Activated CD4-positive, alpha-beta T cell treated with anti-CD3 and anti-CD28 coated beads for 36 hours (primary cell): ENCODE measurements around the gene PCED1B. TPM values are rescaled to one million over a fixed set of nuclear protein-coding genes. Genes with fewer than 3 reads are reported as not detected.
A peak's percentile ranks its signal among the peaks of the same experiment; 100 is the strongest.
"Not testable (repeated sequence)": the region's sequence is repeated elsewhere in the genome, so short reads cannot be mapped to it uniquely, and the experiment has no call there.

Experiments used
- ATAC-seq: fragments of 200-7000 bp; cut with Tn5 transposase; one replicate; pipeline ENCODE4 v1.10.0; 2021; ENCODE audit warnings: mild to moderate bottlenecking, moderate library complexity
- CTCF ChIA-PET: fragments of 350-600 bp; sonication (Branson Sonifier 250); formaldehyde crosslinking; loops from one replicate; lab custom pipeline; 2021; ENCODE audit warnings: antibody characterized with exemption; lab: Charles Lee
- POLR2A ChIA-PET: fragments of 350-600 bp; sonication (Branson Sonifier 250); formaldehyde crosslinking; loops from one replicate; lab custom pipeline; 2021; ENCODE audit warnings: antibody characterized with exemption, inconsistent platforms; lab: Charles Lee
- DNase-seq: peaks from one replicate; pipeline ENCODE4 v3.0.0-alpha.2; 2020
- H3K27ac Mint-ChIP-seq: one replicate; pipeline ENCODE4 v1.8.0; 2021; ENCODE audit warnings: mixed read lengths
- H3K27me3 Mint-ChIP-seq: one replicate; pipeline ENCODE4 v1.8.0; 2021; ENCODE audit warnings: mixed read lengths
- H3K36me3 Mint-ChIP-seq: one replicate; pipeline ENCODE4 v1.8.0; 2021; ENCODE audit warnings: low read depth, mixed read lengths
- H3K4me1 Mint-ChIP-seq: one replicate; pipeline ENCODE4 v1.8.0; 2021; ENCODE audit warnings: mixed read lengths
- H3K4me3 Mint-ChIP-seq: one replicate; pipeline ENCODE4 v1.8.0; 2021; ENCODE audit warnings: mild to moderate bottlenecking, moderate library complexity, mixed read lengths
- H3K9me3 Mint-ChIP-seq: one replicate; pipeline ENCODE4 v1.8.0; 2021; ENCODE audit warnings: low read depth, mixed read lengths
- intact Hi-C, 2 experiments: fragments of 100-400 bp; cut with DNase I in 1 of 2; cut with micrococcal nuclease in 1 of 2; formaldehyde crosslinking; loops; one replicate each; pipeline versions ENCODE4 v1.14.2 to v1.15.1; 2022 to 2024; cut with DNase I, micrococcal nuclease
- total RNA-seq, 2 experiments: library from RNA; stranded (reverse); gene quantifications; one replicate each; pipeline ENCODE4 v1.2.3, GENCODE V29; 2021

The PCED1B gene
- total RNA-seq, 2 experiments from 2014 or later, result 76.3 to 82.3 TPM

DNA sequence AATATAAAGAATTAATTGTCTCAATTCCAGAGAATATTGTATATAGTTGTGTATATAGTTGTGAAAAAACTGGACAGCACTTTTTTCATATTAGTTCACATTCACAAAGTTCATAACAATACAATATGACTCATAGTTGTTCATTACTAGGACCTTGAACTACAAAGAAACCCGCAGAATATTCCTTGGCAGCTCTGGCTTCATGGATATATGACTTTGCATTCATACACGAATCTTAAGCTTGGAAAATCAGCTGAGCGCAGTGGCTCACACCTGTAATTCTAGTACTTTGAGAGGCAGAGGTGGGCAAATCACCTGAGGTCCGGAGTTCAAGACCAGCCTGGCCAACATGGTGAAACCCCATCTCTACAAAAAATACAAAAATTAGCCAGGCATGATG is 38.1 kb upstream of the PCED1B start:
- no peak for ATAC-seq
- Mint-ChIP-seq H3K4me3 (no peak overlapping the region), H3K36me3 (no peaks in the 10 kb centered on the region), H3K9me3 (no peaks in the 10 kb centered on the region), H3K4me1 (peaks cover 5% of the 10 kb centered on the region), H3K27ac (no peak overlapping the region), H3K27me3 (peaks cover 2% of the 10 kb centered on the region)
- DNase-seq, result no peak
- CTCF ChIA-PET, result interaction anchor here (2.7 kb wide), 1 partner anchor 9 kb away, joined by 14 read pairs; no protein-coding TSS in a partner anchor
- POLR2A ChIA-PET, result no interaction called here
- intact Hi-C loops, result no loop called here

DNA sequence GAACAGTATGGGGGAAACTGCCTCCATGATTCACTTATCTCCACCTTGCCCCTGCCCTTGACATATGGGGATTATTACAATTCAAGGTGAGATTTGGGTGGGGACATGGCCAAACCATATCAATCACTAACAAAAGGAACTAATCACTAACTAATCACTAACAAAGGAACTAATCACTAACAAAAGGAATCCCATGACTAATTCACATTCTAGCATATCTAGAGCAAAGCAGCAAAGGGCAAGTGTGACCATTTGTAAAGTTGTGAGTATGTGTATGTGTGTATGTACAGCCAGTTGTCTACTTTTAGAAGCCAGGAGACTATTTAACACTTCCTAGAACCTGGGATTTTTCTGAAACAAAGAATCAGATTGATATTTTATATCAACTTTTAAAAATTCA is 30.9 kb upstream of the PCED1B start:
- ChIA-PET CTCF (no interaction called here), POLR2A (no interaction called here)
- ATAC-seq (no peak), DNase-seq (no peak)
- H3K27ac Mint-ChIP-seq, result no peak overlapping the region
- no peak overlapping the region for H3K4me3 Mint-ChIP-seq
- no peaks in the 10 kb centered on the region for H3K36me3 Mint-ChIP-seq
- H3K27me3 Mint-ChIP-seq, result peaks cover 2% of the 10 kb centered on the region
- intact Hi-C loops, result no loop called here
- no peaks in the 10 kb centered on the region for H3K4me1 Mint-ChIP-seq
- peaks cover 10% of the 10 kb centered on the region for H3K9me3 Mint-ChIP-seq

DNA sequence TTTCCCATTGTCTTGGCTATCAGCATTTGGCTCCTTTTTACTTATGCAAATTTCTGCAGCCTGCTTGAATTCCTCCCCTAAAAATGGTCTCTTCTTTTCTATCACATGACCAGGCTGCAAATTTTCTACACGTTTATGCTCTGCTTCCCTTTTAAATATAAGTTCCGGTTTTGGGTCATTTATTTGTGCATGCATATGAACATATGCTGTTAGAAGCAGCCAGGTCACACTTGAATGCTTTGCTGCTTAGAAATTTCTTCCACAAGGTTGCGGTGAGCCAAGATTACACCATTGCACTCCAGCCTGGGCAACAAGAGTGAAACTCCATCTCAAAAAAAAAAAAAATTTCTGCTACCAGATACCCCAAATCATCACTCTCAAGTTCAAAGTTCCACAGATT is 28.1 kb upstream of the PCED1B start:
- intact Hi-C loops, H3K36me3 Mint-ChIP-seq, H3K4me1 Mint-ChIP-seq, H3K27me3 Mint-ChIP-seq, H3K27ac Mint-ChIP-seq, ATAC-seq, POLR2A ChIA-PET, H3K4me3 Mint-ChIP-seq, DNase-seq, CTCF ChIA-PET: not testable (repeated sequence)
- peaks cover 12% of the 10 kb centered on the region for H3K9me3 Mint-ChIP-seq

DNA sequence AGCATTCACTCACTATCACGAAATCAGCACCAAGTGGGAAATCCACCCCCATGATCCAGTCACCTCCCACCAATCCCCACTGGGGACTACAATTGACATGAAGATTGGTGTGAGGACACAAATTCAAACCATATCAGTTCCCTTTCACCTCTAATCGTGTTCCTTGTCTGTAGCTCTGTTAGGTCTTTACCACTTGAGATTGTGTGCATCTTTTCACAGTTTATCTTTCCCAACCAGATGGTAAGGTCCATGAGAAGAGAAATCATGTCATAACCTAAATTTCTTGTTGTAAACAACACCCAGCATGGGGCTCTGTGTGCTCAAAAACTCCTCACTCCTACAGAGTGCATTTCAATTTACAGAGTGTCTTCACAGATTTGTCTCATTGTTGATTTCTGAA is 27.1 kb upstream of the PCED1B start:
- Mint-ChIP-seq H3K4me3 (no peak overlapping the region), H3K27me3 (no peaks in the 10 kb centered on the region), H3K9me3 (peaks cover 17% of the 10 kb centered on the region), H3K27ac (no peak overlapping the region), H3K36me3 (peaks cover 2% of the 10 kb centered on the region), H3K4me1 (no peaks in the 10 kb centered on the region)
- DNase-seq, result no peak
- intact Hi-C loops, result no loop called here
- ATAC-seq, result no peak
- ChIA-PET POLR2A (no interaction called here), CTCF (interaction anchor here (0.7 to 2.5 kb wide), 3 partner anchors 10 to 32 kb away, joined by 3 to 11 read pairs (median 5); no protein-coding TSS in a partner anchor)

DNA sequence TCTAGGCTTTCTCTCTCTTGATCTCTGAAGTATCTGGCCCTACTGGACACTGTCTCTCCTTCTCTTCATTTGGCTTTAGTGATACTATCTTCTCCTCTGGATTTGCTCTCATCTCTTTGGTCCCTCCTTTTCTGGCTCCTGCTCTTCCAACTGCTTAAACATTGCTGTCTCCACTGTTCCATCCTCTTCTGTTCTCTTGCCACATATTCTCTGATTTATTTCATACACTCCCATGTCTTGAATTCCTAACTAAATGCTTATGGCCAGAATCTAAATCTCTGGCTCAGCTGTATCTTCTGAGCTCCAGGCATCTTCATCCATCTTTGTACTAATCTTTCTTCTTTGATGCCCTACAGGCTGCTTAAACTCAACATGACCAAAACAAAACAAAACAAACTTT is 25.5 kb upstream of the PCED1B start:
- H3K27me3 Mint-ChIP-seq, result no peaks in the 10 kb centered on the region
- peaks cover 2% of the 10 kb centered on the region for H3K36me3 Mint-ChIP-seq
- H3K27ac Mint-ChIP-seq, result no peak overlapping the region
- CTCF ChIA-PET, result interaction anchor here (0.5 to 2.5 kb wide), 5 partner anchors 17 to 617 kb away, joined by 3 to 11 read pairs (median 3); no protein-coding TSS in a partner anchor
- H3K4me3 Mint-ChIP-seq, result no peak overlapping the region
- H3K4me1 Mint-ChIP-seq, result no peaks in the 10 kb centered on the region
- H3K9me3 Mint-ChIP-seq, result peaks cover 17% of the 10 kb centered on the region
- intact Hi-C loops, result no loop called here
- ATAC-seq (no peak), DNase-seq (no peak)
- POLR2A ChIA-PET, result interaction anchor here (0.6 kb wide), 1 partner anchor 857 kb away, joined by 3 read pairs; no protein-coding TSS in a partner anchor

DNA sequence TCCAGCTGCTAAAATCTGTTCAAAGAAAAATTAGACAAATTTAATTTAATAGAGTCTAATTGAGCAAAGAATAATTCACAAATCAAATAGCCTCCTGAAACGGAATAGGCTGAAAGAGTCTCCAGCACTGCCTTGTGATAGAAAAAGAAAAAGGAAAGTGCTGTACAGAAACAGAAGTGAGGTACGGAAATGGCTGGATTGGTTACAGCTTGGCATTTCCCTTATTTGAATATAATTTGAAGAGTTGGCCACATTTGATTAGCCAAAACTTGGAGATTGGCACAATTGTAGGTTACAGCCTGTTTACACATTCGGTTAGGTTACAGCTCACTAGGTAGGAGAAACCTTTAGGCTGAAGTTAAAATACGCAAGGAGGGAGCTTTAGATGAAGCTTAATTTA is 24.8 kb upstream of the PCED1B start:
- Mint-ChIP-seq H3K27me3 (no peaks in the 10 kb centered on the region), H3K4me3 (no peak overlapping the region), H3K4me1 (no peaks in the 10 kb centered on the region), H3K27ac (no peak overlapping the region), H3K9me3 (peaks cover 17% of the 10 kb centered on the region), H3K36me3 (peaks cover 2% of the 10 kb centered on the region)
- ATAC-seq (no peak), DNase-seq (no peak)
- POLR2A ChIA-PET, result no interaction called here
- intact Hi-C loops, result no loop called here
- CTCF ChIA-PET, result interaction anchor here (0.8 to 2.5 kb wide), 4 partner anchors 10 to 22 kb away, joined by 3 to 11 read pairs (median 3); no protein-coding TSS in a partner anchor

DNA sequence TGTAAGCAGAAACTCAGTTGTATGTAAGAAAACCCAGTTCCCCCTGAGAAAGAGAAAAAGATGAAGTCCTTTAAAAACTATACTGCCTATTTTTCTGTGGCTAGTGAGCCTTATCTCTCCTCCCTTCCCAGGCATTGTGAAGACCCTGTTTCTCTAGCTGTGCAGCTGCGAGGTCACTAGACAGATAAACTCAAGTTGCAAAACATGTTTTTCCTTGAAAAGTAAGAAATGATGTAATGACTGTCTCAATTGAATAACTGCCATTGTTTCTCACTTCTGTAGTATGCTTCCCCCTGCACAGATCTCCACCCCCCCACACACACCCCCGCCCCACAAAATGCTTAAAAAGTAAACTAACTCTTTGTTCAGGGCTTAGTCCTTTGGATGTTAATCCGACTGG is 23.6 kb upstream of the PCED1B start:
- CTCF ChIA-PET, H3K27me3 Mint-ChIP-seq, H3K27ac Mint-ChIP-seq, ATAC-seq, intact Hi-C loops, POLR2A ChIA-PET, DNase-seq, H3K4me3 Mint-ChIP-seq, H3K36me3 Mint-ChIP-seq, H3K4me1 Mint-ChIP-seq: not testable (repeated sequence)
- H3K9me3 Mint-ChIP-seq, result peaks cover 14% of the 10 kb centered on the region

DNA sequence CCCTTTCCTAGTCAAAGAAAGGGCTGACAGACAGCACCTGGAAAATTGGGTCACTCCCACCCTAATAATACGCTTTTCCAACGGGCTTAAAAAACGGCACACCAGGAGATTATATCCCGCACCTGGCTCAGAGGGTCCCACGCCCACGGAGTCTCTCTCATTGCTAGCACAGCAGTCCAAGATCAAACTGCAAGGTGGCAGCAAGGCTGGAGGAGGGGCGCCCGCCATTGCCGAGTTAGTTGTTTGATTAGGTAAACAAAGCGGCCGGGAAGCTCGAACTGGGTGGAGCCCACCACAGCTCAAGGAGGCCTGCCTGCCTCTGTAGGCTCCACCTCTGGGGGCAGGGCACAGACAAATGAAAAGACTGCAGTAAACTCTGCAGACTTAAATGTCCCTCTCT is 22.5 kb upstream of the PCED1B start:
- intact Hi-C loops, DNase-seq, H3K27ac Mint-ChIP-seq, H3K36me3 Mint-ChIP-seq, H3K27me3 Mint-ChIP-seq, H3K4me1 Mint-ChIP-seq, H3K9me3 Mint-ChIP-seq, H3K4me3 Mint-ChIP-seq, POLR2A ChIA-PET, ATAC-seq: not testable (repeated sequence)
- CTCF ChIA-PET, result interaction anchor here (0.6 kb wide), 1 partner anchor 933 kb away, joined by 3 read pairs; no protein-coding TSS in a partner anchor

DNA sequence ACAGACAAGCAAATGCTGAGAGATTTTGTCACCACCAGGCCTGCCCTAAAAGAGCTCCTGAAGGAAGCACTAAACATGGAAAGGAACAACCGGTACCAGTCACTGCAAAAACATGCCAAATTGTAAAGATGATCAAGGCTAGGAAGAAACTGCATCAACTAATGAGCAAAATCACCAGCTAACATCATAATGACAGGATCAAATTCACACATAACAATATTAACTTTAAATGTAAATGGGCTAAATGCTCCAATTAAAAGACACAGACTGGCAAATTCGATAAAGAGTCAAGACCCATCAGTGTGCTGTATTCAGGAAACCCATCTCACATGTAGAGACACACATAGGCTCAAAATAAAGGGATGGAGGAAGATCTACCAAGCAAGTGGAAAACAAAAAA is 20.8 kb upstream of the PCED1B start:
- DNase-seq, CTCF ChIA-PET, POLR2A ChIA-PET: not testable (repeated sequence)

DNA sequence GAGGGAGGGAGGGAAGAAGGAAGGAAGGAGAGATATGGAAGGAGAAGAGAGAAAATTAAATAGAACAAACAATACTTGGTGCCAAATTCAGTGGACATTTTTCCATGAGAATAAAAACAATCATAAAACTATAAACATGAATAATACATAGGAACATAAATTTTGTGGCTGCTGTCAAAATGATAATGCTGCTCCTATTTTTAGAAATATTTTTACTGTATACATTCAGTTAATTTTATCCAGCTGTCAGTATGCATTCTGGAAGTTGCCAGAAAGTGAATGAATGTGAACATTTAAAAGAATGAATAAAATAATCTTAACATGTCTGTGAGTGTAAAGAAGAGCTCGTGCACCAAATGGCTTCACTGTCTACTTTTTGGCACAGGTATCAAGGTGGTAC is 13.9 kb upstream of the PCED1B start:
- Mint-ChIP-seq H3K27ac (no peak overlapping the region), H3K9me3 (no peaks in the 10 kb centered on the region), H3K27me3 (no peaks in the 10 kb centered on the region), H3K4me1 (peaks cover 13% of the 10 kb centered on the region), H3K36me3 (peaks cover 2% of the 10 kb centered on the region), H3K4me3 (no peak overlapping the region)
- no peak for ATAC-seq
- CTCF ChIA-PET, result interaction anchor here (0.6 to 3.3 kb wide), 3 partner anchors 33 to 163 kb away, joined by 3 to 18 read pairs (median 3); no protein-coding TSS in a partner anchor
- POLR2A ChIA-PET, result no interaction called here
- DNase-seq, result no peak
- intact Hi-C loops, result no loop called here

More for the DNA sequence above, 20.8 kb upstream of the PCED1B start:
- H3K27ac Mint-ChIP-seq, ATAC-seq, H3K9me3 Mint-ChIP-seq, intact Hi-C loops, H3K4me1 Mint-ChIP-seq, H3K36me3 Mint-ChIP-seq, H3K4me3 Mint-ChIP-seq, H3K27me3 Mint-ChIP-seq: not testable (repeated sequence)

DNA sequence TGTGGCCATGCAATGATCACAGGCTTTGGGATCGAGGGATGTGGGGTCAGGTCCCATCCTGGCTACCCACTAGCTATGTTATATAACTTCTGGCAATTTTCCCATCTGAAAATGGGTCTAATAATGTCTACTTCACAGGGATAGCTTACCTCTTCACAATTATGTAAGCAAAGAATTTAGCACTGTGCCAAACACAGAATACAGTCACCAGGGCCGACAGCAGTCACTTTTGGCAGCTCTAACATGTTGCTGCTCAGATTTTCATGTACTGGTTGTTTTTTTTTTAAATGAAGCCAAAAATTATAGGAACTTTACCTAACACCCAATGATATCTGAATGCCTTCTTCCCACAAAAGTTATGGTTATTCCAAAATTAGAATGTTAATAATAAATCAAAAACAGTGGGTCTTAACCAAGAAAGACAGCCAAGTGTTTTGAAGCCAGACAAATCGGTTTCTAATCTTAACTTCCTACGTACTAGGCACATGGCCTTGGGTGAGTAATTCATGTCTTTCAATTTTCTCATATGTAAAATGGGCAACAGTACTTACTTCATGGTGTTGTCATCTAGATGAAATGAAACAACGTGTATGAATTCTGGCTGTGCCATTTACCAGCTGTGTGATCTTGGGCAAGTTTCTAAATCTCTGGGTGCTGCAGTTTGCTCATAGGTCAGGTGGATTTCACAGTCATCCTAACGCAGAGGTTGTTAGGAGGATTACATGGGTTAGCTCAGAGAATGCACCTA is 13.0 kb upstream of the PCED1B start:
- POLR2A ChIA-PET, result no interaction called here
- Mint-ChIP-seq H3K36me3 (no peaks in the 10 kb centered on the region), H3K27me3 (no peaks in the 10 kb centered on the region), H3K4me1 (peaks cover 13% of the 10 kb centered on the region), H3K9me3 (no peaks in the 10 kb centered on the region), H3K27ac (peak overlapping the region; percentile 56), H3K4me3 (no peak overlapping the region)
- CTCF ChIA-PET, result interaction anchor here (0.6 to 3.3 kb wide), 9 partner anchors 11 to 438 kb away, joined by 3 to 18 read pairs (median 3); no protein-coding TSS in a partner anchor
- ATAC-seq, result peak; percentile 90
- intact Hi-C loops, result no loop called here
- DNase-seq, result peak; percentile 33

DNA sequence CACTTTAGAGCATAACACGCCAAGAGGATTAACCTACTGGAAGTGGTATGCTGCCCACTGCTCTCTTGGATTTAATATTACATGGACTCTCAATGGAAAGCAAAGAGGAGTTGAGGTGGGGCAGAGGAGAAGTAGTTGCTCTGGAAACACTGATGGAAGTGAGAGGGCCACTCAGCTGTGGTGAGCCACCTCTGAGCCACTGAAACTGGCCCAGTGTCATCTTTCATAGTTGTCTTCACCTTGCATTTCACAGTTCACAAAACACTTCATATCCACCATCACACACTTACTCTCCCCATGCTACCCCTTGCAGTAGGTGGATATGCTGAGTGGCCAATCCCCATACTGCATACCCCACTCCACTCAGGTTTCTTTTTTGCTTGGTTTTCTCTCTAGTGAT is 12.2 kb upstream of the PCED1B start:
- H3K36me3 Mint-ChIP-seq, result no peaks in the 10 kb centered on the region
- H3K9me3 Mint-ChIP-seq, result no peaks in the 10 kb centered on the region
- peak overlapping the region; percentile 56 for H3K27ac Mint-ChIP-seq
- ChIA-PET POLR2A (no interaction called here), CTCF (interaction anchor here (0.6 to 3.3 kb wide), 5 partner anchors 11 to 352 kb away, joined by 3 to 18 read pairs (median 3); no protein-coding TSS in a partner anchor)
- no peak overlapping the region for H3K4me3 Mint-ChIP-seq
- intact Hi-C loops, result no loop called here
- peak; percentile 61 for DNase-seq
- H3K4me1 Mint-ChIP-seq, result peaks cover 13% of the 10 kb centered on the region
- no peaks in the 10 kb centered on the region for H3K27me3 Mint-ChIP-seq
- ATAC-seq, result peak; percentile 75
